Panc1 (cell line): ENCODE measurements around the gene SGSH. TPM values are rescaled to one million over a fixed set of nuclear protein-coding genes. Genes with fewer than 3 reads are reported as not detected.

Source experiments
- ATAC-seq: fragments of 200-7000 bp; cut with Tn5 transposase; 2 replicates; pipeline ENCODE4 v1.9.1; 2020; ENCODE audit warnings: mild to moderate bottlenecking, moderate library complexity
- BruUV-seq: library from RNA; stranded (reverse); fragments of 400-500 nt; replicated peaks from 2 replicates; lab custom pipeline; 2021; lab: Mats Ljungman, UMichigan
- CTCF ChIA-PET: fragments of 300-600 bp; sonication (Branson Sonifier 250); formaldehyde crosslinking; loops from one replicate; lab custom pipeline; 2022; ENCODE audit warnings: antibody characterized with exemption; lab: Charles Lee
- POLR2A ChIA-PET: fragments of 300-600 bp; sonication (Branson Sonifier 250); formaldehyde crosslinking; loops from one replicate; lab custom pipeline; 2022; ENCODE audit warnings: antibody characterized with exemption; lab: Charles Lee
- DNase-seq: peaks from one replicate; pipeline ENCODE4 v3.0.0-alpha.2; 2010; ENCODE audit warnings: low read depth, low spot score
- H3K27ac ChIP-seq: 2 replicates; pipeline ENCODE4 v1.5.1; 2011; ENCODE audit warnings: mild to moderate bottlenecking, low read length, inconsistent platforms
- H3K27me3 ChIP-seq: fragments of 200-500 bp; sonication (Bioruptor generic); 2 replicates; pipeline ENCODE4 v1.6.0; 2014; ENCODE audit warnings: low read length, inconsistent platforms; ENCODE audit not compliant: control insufficient read depth, insufficient read depth
- H3K36me3 ChIP-seq: fragments of 200-500 bp; sonication (Bioruptor generic); 2 replicates; pipeline ENCODE4 v1.5.1; 2014; ENCODE audit warnings: inconsistent platforms, mild to moderate bottlenecking, low read length, moderate library complexity; ENCODE audit not compliant: control insufficient read depth, insufficient read depth
- H3K4me1 ChIP-seq: 2 replicates; pipeline ENCODE4 v1.5.1; 2011; ENCODE audit warnings: inconsistent platforms, mild to moderate bottlenecking, low read length, moderate library complexity; ENCODE audit not compliant: control insufficient read depth, insufficient read depth
- H3K4me3 ChIP-seq, 2 experiments: 2 replicates each; pipeline ENCODE4 v1.5.1; 2011 to 2012; ENCODE audit warnings: low read depth in 2 of 2, low read length in 2 of 2, mild to moderate bottlenecking in 2 of 2, inconsistent platforms in 1 of 2, moderate library complexity in 1 of 2
- H3K9me3 ChIP-seq: fragments of 200-500 bp; sonication (Bioruptor generic); 2 replicates; pipeline ENCODE4 v1.5.1; 2014; ENCODE audit warnings: low read depth, mild to moderate bottlenecking, inconsistent platforms, low read length, moderate library complexity; ENCODE audit not compliant: control insufficient read depth, insufficient read depth
- CTCF ChIP-seq: fragments of 450-650 bp; IDR thresholded peaks from 2 replicates; pipeline ENCODE4 v1.5.1; 2017; ENCODE audit warnings: mild to moderate bottlenecking
- POLR2AphosphoS5 ChIP-seq: IDR thresholded peaks from 2 replicates; pipeline ENCODE4 v1.6.1; 2012; ENCODE audit warnings: mild to moderate bottlenecking, low read depth, low read length, moderate library complexity
- REST ChIP-seq, 2 experiments: IDR thresholded peaks; 2 replicates each; pipeline ENCODE4 v1.6.1; 2011 to 2012; ENCODE audit warnings: low read depth in 2 of 2, control low read depth in 1 of 2, low read length in 1 of 2, mild to moderate bottlenecking in 1 of 2, moderate library complexity in 1 of 2; ENCODE audit not compliant: insufficient read depth in 1 of 2
- SIN3A ChIP-seq: IDR thresholded peaks from 2 replicates; pipeline ENCODE4 v1.6.1; 2012; ENCODE audit warnings: low read depth, mild to moderate bottlenecking, low read length, moderate library complexity, borderline replicate concordance; ENCODE audit not compliant: insufficient read depth
- TCF7L2 ChIP-seq: IDR thresholded peaks from 2 replicates; pipeline ENCODE4 v1.6.1; 2011; ENCODE audit warnings: mild to moderate bottlenecking, low read depth, low read length, inconsistent platforms
- in situ Hi-C: cut with HindIII; loops from 2 replicates; pipeline ENCODE4 v1.10.0; 2016; ENCODE audit warnings: low sequenced_read_pairs, low pct_unique_long_range_greater_than_20kb
- intact Hi-C: fragments of 100-400 bp; cut with micrococcal nuclease; formaldehyde crosslinking; loops from one replicate; pipeline ENCODE4 v1.10.0; 2022; ENCODE audit not compliant: unreplicated experiment
- total RNA-seq: library from RNA; stranded (reverse); gene quantifications from one replicate; pipeline ENCODE4 v1.2.1, GENCODE V29; 2021; ENCODE audit not compliant: unreplicated experiment

Gene SGSH
- total RNA-seq, 1 experiment from 2014 or later = 70.2 TPM

GRCh38 chr17:80212109-80212508 lies 8.0 kb downstream of the SGSH start:
- DNase-seq = no peak
- Histone ChIP-seq H3K27me3 (no peaks in the 10 kb centered on the region), H3K27ac (no peak overlapping the region), H3K36me3 (no peaks in the 10 kb centered on the region; the same call in none of the 2 replicates), H3K4me1 (no peaks in the 10 kb centered on the region), H3K4me3 (no peak overlapping the region), H3K9me3 (no peaks in the 10 kb centered on the region)
- BruUV-seq = no TSS peak
- CTCF ChIA-PET = no interaction called here
- POLR2A ChIA-PET = no interaction called here
- intact Hi-C loops (no loop called here), in situ Hi-C loops (no loop called here)
- no peak for ATAC-seq
- TF ChIP-seq SIN3A (no peak), REST (IDR thresholded peaks at IDR 0.05; ENCODE audit: insufficient read depth in 1 of 2, low read depth in 2 of 2, low read length in 1 of 2) (no peak), POLR2AphosphoS5 (no peak), TCF7L2 (no peak), CTCF (no peak)

- no peak for DNase-seq
- H3K27ac ChIP-seq = no peak overlapping the region
- no peaks in the 10 kb centered on the region for H3K9me3 ChIP-seq
- POLR2A ChIA-PET = no interaction called here
- no peak for TF ChIP-seq REST (IDR thresholded peaks at IDR 0.05; ENCODE audit: insufficient read depth in 1 of 2, low read depth in 2 of 2, low read length in 1 of 2)
- no peak for TF ChIP-seq CTCF
- TF ChIP-seq TCF7L2 = no peak
- TF ChIP-seq SIN3A = no peak
- no peak for TF ChIP-seq POLR2AphosphoS5
- no peaks in the 10 kb centered on the region; the same call in 1 of the 2 replicates for H3K36me3 ChIP-seq
- BruUV-seq = no TSS peak
- no peaks in the 10 kb centered on the region for H3K27me3 ChIP-seq
- no peak overlapping the region for H3K4me3 ChIP-seq
- in situ Hi-C loops (no loop called here), intact Hi-C loops (no loop called here)
- H3K4me1 ChIP-seq = no peaks in the 10 kb centered on the region
- ATAC-seq = no peak
- CTCF ChIA-PET = no interaction called here
Measured at GRCh38 chr17:80210348-80211108, 9.6 kb downstream of the SGSH start.
